Left kidney (tissue), 2 donors: Measurements from ENCODE around the gene NEMP1. TPM values are rescaled to one million over a fixed set of nuclear protein-coding genes. Genes with fewer than 3 reads are reported as not detected.
"Not testable (repeated sequence)": the region's sequence is repeated elsewhere in the genome, so short reads cannot be mapped to it uniquely, and the experiment has no call there.

Experiments
- DNase-seq: peaks from one replicate; pipeline ENCODE4 v3.0.0-alpha.2; 2013
- polyA plus RNA-seq: library from polyadenylated mRNA; unstranded; fragments of 120-200 nt; gene quantifications from one replicate; pipeline ENCODE4 v1.2.1, GENCODE V29; 2013; ENCODE audit not compliant: insufficient read length

The NEMP1 gene
- polyA plus RNA-seq, 1 donor, result 37.8 TPM

- DNase-seq, result no peak
These were observed 13.9 kb upstream of the NEMP1 start for GRCh38 chr12:57092529-57092862.

GRCh38 chr12:57091638-57092528 is 13.3 kb upstream of the NEMP1 start:
- no peak for DNase-seq

- no peak for DNase-seq
These were observed 12.5 kb upstream of the NEMP1 start for GRCh38 chr12:57090924-57091637.

- no peak for DNase-seq
These were observed 11.9 kb upstream of the NEMP1 start for GRCh38 chr12:57090490-57090889.

- DNase-seq, result peak; percentile 70
These were observed 11.0 kb upstream of the NEMP1 start for GRCh38 chr12:57089271-57090245.

GRCh38 chr12:57088354-57089270 is 10.0 kb upstream of the NEMP1 start, which contains the start of gene NAB2:
TSS of gene NAB2 (plus strand) at chr12:57089114. CDS start at chr12:57089272, 158 bp downstream.
- peak; percentile 92 for DNase-seq

- DNase-seq, result peak; percentile 94
These were observed 9.2 kb upstream of the NEMP1 start for GRCh38 chr12:57087691-57088353.

GRCh38 chr12:57087010-57087690 is 8.6 kb upstream of the NEMP1 start:
- DNase-seq, result peak; percentile 80

- DNase-seq, result peak; percentile 85
These were observed 8.0 kb upstream of the NEMP1 start for GRCh38 chr12:57086493-57087009.

- DNase-seq, result peak; percentile 81
These were observed 7.5 kb upstream of the NEMP1 start for GRCh38 chr12:57085999-57086492.

GRCh38 chr12:57080855-57081254 is 2.3 kb upstream of the NEMP1 start:
- DNase-seq, result no peak

GRCh38 chr12:57079821-57080220 is 1.2 kb upstream of the NEMP1 start:
- DNase-seq, result no peak

- DNase-seq, result not testable (repeated sequence)
These were observed 4.8 kb downstream of the NEMP1 start for GRCh38 chr12:57073566-57074450.

- no peak for DNase-seq
These were observed 5.9 kb downstream of the NEMP1 start for GRCh38 chr12:57072661-57073060.

GRCh38 chr12:57069523-57069922 is 9.1 kb downstream of the NEMP1 start:
- peak; percentile 84 for DNase-seq

GRCh38 chr12:57066245-57066644 is 12.3 kb downstream of the NEMP1 start:
- DNase-seq, result no peak

GRCh38 chr12:57063991-57064685 is 14.5 kb downstream of the NEMP1 start:
- no peak for DNase-seq

- no peak for DNase-seq
These were observed 20.1 kb downstream of the NEMP1 start for GRCh38 chr12:57058454-57058853.
